Loucy (cell line): ENCODE data around the gene IGSF23.

Experiments used
- EZH2phosphoT487 ChIP-seq: fragments of 200-600 bp; IDR thresholded peaks from 2 replicates; pipeline ENCODE4 v1.6.1; 2018; ENCODE audit warnings: antibody characterized with exemption, mild to moderate bottlenecking, moderate library complexity, borderline replicate concordance
- TF ChIP-seq, protein P1 (sequence below): fragments of 200-600 bp; sonication (generic); conservative IDR thresholded peaks from 2 replicates; pipeline ENCODE4 v1.5.1; 2014; ENCODE audit warnings: mild to moderate bottlenecking, antibody characterized with exemption, low read length

DNA sequence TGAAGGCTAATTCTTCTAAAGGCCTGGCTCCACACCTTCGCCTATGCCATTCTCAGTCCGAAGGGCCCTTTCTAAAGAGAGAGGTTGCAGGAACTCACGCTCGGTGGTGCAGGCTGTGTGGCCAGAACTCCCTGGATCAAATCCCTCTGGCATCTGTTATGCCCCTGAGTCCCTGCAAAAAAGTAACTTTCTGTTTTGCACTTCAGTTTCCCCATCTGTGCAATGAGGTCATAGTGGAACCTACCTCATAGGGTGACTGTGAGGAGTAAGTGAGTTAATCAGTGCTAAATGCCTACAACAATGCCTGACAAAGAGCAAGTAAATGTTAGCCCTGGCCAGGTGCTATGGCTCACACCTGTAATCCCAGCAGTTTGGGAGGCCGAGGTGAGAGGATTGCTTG is 7.3 kb downstream of the IGSF23 start:
- TF ChIP-seq, protein P1, sequence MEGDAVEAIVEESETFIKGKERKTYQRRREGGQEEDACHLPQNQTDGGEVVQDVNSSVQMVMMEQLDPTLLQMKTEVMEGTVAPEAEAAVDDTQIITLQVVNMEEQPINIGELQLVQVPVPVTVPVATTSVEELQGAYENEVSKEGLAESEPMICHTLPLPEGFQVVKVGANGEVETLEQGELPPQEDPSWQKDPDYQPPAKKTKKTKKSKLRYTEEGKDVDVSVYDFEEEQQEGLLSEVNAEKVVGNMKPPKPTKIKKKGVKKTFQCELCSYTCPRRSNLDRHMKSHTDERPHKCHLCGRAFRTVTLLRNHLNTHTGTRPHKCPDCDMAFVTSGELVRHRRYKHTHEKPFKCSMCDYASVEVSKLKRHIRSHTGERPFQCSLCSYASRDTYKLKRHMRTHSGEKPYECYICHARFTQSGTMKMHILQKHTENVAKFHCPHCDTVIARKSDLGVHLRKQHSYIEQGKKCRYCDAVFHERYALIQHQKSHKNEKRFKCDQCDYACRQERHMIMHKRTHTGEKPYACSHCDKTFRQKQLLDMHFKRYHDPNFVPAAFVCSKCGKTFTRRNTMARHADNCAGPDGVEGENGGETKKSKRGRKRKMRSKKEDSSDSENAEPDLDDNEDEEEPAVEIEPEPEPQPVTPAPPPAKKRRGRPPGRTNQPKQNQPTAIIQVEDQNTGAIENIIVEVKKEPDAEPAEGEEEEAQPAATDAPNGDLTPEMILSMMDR: no peak
- no peak for TF ChIP-seq EZH2phosphoT487
